HL-60 (cell line): ENCODE measurements around the gene FHDC1.

Source experiments
- DNase-seq, 2 experiments: peaks; one replicate each; pipeline ENCODE4 v3.0.0-alpha.2; 2010 to 2020; ENCODE audit warnings: low read depth in 1 of 2, low spot score in 1 of 2
- H3K27ac ChIP-seq: fragments of 250-450 bp; sonication (Bioruptor Pico); replicated peaks from 2 replicates; pipeline ENCODE4 v1.5.1; 2020; ENCODE audit warnings: mild to moderate bottlenecking, moderate library complexity
- H3K27me3 ChIP-seq: fragments of 250-450 bp; sonication (Bioruptor Pico); 2 replicates; pipeline ENCODE4 v1.5.1; 2021; ENCODE audit warnings: mild to moderate bottlenecking, moderate library complexity; ENCODE audit not compliant: insufficient read depth, poor library complexity, severe bottlenecking
- H3K4me3 ChIP-seq: replicated peaks from 2 replicates; pipeline ENCODE4 v1.5.1; 2011; ENCODE audit warnings: mild to moderate bottlenecking, control low read depth, low read length; ENCODE audit not compliant: insufficient read depth
- CTCF ChIP-seq: IDR thresholded peaks from one replicate; pipeline ENCODE4 v1.5.1; 2011; ENCODE audit warnings: low read length, control low read depth, inconsistent platforms; ENCODE audit not compliant: insufficient read depth
- GABPA ChIP-seq: IDR thresholded peaks from 2 replicates; pipeline ENCODE4 v1.6.1; 2012; ENCODE audit warnings: low read depth
- POLR2AphosphoS5 ChIP-seq: IDR thresholded peaks from 2 replicates; pipeline ENCODE4 v1.6.1; 2012; ENCODE audit warnings: low read depth
- SPI1 ChIP-seq: IDR thresholded peaks from 2 replicates; pipeline ENCODE4 v1.6.1; 2012; ENCODE audit warnings: low read depth, mild to moderate bottlenecking, borderline replicate concordance
- TF ChIP-seq, protein P1 (sequence below): IDR thresholded peaks from 2 replicates; pipeline ENCODE4 v1.6.1; 2012; ENCODE audit warnings: low read depth; ENCODE audit not compliant: insufficient replicate concordance

Gene FHDC1

DNA sequence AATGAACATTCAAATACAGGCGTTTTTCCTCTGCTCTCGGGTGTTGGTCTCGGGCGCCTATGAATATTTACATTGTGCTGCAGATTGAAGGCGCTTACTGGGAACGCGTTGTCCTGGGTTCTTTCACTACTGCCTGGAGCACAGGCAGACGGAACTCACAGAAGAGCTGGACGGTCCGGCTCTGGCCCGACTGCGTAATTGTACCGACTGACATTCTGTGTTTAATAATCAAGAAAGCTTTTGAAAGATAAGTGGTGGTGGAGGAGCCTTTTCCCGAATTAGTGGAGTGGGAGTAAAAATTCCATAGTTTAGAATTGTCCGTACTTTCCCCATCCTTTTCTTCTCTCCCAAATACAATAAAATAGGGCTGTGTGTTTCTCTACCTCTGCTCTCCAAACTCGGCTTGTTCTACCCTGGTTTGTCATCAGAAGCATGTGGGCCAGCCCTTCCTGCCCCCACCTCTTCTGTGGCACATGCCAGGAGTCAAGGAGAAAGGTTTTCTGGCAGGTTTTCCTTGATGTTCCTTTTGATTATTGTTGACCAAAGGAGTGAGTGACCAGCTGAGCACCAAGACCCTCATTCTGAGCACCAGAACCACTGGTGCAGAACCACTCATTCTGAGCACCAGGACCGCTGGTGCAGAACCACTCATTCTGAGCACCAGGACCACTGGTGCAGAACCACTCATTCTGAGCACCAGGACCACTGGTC, 2.3 kb downstream of the FHDC1 start:
- peak overlapping the region; percentile 62 for H3K4me3 ChIP-seq
- peaks cover 36% of the 10 kb centered on the region for H3K27me3 ChIP-seq
- TF ChIP-seq POLR2AphosphoS5 (no peak), GABPA (no peak), SPI1 (no peak), CTCF (no peak)
- TF ChIP-seq, protein P1, sequence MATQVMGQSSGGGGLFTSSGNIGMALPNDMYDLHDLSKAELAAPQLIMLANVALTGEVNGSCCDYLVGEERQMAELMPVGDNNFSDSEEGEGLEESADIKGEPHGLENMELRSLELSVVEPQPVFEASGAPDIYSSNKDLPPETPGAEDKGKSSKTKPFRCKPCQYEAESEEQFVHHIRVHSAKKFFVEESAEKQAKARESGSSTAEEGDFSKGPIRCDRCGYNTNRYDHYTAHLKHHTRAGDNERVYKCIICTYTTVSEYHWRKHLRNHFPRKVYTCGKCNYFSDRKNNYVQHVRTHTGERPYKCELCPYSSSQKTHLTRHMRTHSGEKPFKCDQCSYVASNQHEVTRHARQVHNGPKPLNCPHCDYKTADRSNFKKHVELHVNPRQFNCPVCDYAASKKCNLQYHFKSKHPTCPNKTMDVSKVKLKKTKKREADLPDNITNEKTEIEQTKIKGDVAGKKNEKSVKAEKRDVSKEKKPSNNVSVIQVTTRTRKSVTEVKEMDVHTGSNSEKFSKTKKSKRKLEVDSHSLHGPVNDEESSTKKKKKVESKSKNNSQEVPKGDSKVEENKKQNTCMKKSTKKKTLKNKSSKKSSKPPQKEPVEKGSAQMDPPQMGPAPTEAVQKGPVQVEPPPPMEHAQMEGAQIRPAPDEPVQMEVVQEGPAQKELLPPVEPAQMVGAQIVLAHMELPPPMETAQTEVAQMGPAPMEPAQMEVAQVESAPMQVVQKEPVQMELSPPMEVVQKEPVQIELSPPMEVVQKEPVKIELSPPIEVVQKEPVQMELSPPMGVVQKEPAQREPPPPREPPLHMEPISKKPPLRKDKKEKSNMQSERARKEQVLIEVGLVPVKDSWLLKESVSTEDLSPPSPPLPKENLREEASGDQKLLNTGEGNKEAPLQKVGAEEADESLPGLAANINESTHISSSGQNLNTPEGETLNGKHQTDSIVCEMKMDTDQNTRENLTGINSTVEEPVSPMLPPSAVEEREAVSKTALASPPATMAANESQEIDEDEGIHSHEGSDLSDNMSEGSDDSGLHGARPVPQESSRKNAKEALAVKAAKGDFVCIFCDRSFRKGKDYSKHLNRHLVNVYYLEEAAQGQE: no peak
- no peak overlapping the region for H3K27ac ChIP-seq
- DNase-seq: no peak

GRCh38 chr4:152939621-152940020, 3.5 kb downstream of the FHDC1 start:
- Histone ChIP-seq H3K4me3 (no peak overlapping the region), H3K27me3 (peaks cover 36% of the 10 kb centered on the region), H3K27ac (no peak overlapping the region)
- TF ChIP-seq, protein P1: no peak
- TF ChIP-seq GABPA (no peak), SPI1 (no peak), CTCF (no peak), POLR2AphosphoS5 (no peak)
- DNase-seq: no peak

DNA sequence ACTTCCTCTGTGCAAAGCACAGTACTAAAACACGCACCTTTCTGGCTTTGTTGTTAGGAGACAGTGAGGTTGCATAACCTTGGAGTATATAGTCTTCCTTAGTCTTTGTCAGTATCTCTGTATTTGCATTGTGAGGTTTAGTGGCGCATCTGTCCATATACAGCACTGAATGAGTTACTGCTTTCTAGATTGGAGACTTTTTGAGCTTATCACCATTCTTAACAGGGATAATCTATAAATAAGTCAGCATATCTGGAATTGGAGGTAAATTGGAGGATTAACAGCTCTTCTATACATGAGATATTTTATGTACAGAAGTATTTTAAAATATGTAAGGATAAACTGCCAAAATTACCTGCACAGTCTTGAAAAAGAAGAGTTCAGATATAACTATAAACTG, 4.3 kb downstream of the FHDC1 start:
- Histone ChIP-seq H3K27me3 (peaks cover 33% of the 10 kb centered on the region), H3K4me3 (no peak overlapping the region), H3K27ac (no peak overlapping the region)
- DNase-seq: no peak
- TF ChIP-seq SPI1: no peak
- TF ChIP-seq GABPA: no peak
- TF ChIP-seq CTCF: no peak
- TF ChIP-seq, protein P1: no peak
- no peak for TF ChIP-seq POLR2AphosphoS5
